ENCODE results near the gene OR56A3. TPM values are rescaled to one million over a fixed set of nuclear protein-coding genes. Genes with fewer than 3 reads are reported as not detected.

OR56A3 gene
- total and polyA plus RNA-seq, 2 donors (not counting 1 experiment from before 2014, with no cell fraction given) = not detected

DNA sequence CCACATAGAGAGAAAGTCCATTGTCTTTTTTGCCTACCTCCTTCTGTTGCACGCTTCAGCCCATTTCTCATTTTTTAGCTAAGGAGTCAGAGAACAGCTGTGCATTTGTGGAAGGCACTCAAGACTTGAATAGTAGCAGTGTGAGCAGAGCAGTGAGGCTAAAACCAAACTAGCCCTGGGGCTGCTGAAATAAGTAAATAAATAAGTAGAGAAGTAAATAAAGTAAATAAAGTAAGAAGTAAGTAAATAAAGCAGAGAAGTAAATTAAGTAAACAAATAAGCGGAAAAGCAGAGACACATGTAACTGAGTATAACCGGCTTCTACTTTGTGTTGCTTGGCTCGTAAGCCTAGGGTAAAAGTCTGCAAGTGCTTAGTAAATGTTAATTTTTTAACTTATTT, 47.2 kb downstream of the OR56A3 start:
- Histone ChIP-seq H3K4me2 (ENCODE audit: extremely low read depth, insufficient read depth, low read length) (no peak overlapping the region), H3K27me3 (ENCODE audit: control insufficient read depth, insufficient read depth, low read length) (no peaks in the 10 kb centered on the region), H3K27ac (ENCODE audit: insufficient read depth, low read length) (no peak overlapping the region), H4K20me1 (ENCODE audit: control insufficient read depth, extremely low read depth, insufficient read depth, low read length) (no peaks in the 10 kb centered on the region), H3K9me3 (ENCODE audit: control insufficient read depth, insufficient read depth, low read depth, low read length) (no peaks in the 10 kb centered on the region), H3K79me2 (ENCODE audit: control insufficient read depth, insufficient read depth, low read length) (no peaks in the 10 kb centered on the region), H3K36me3 (ENCODE audit: control insufficient read depth, insufficient read depth, low read length) (no peaks in the 10 kb centered on the region), H2AFZ (ENCODE audit: low read length) (no peak overlapping the region), H3K4me3 (replicated peaks in 1 of 4; ENCODE audit: control extremely low read depth in 1 of 4, insufficient read depth in 1 of 4, low read depth in 3 of 4, low read length in 4 of 4) (no peak overlapping the region), H3K9ac (ENCODE audit: insufficient read depth, low read length) (no peak overlapping the region), H3K4me1 (ENCODE audit: control insufficient read depth, extremely low read depth, insufficient read depth, low read length) (no peaks in the 10 kb centered on the region)
- DNase-seq (ENCODE audit: low read depth in 2 of 2) = no peak
- TF ChIP-seq, protein P1, sequence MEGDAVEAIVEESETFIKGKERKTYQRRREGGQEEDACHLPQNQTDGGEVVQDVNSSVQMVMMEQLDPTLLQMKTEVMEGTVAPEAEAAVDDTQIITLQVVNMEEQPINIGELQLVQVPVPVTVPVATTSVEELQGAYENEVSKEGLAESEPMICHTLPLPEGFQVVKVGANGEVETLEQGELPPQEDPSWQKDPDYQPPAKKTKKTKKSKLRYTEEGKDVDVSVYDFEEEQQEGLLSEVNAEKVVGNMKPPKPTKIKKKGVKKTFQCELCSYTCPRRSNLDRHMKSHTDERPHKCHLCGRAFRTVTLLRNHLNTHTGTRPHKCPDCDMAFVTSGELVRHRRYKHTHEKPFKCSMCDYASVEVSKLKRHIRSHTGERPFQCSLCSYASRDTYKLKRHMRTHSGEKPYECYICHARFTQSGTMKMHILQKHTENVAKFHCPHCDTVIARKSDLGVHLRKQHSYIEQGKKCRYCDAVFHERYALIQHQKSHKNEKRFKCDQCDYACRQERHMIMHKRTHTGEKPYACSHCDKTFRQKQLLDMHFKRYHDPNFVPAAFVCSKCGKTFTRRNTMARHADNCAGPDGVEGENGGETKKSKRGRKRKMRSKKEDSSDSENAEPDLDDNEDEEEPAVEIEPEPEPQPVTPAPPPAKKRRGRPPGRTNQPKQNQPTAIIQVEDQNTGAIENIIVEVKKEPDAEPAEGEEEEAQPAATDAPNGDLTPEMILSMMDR (conservative IDR thresholded peaks at IDR 0.05 in 1 of 2, IDR thresholded peaks at IDR 0.05 in 1 of 2; ENCODE audit: low read depth in 1 of 2, low read length in 2 of 2) = no peak
- TF ChIP-seq EZH2 (IDR thresholded peaks at IDR 0.05; ENCODE audit: low read length, missing control alignments) = no peak

DNA sequence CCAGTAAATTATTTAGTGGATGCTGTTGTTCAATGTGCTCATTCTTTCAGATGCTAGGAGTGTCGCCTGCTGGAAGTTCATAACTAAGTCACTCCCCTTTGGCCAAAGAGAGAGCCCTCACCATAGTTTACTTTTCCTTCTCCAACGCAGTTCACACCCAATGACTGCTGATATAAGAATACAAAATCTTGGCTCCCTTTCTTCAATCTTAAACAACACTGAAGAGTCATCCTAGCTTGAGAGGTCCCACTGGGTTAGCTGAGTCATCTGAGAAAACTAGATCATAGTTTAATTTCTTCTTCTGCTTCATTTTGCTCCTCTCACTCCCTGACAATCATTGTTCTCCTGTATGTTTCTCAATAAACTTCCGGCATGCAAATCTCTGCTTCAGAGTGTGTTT, 50.1 kb downstream of the OR56A3 start:
- H3K36me3 ChIP-seq (ENCODE audit: control insufficient read depth, insufficient read depth, low read length) = no peaks in the 10 kb centered on the region
- no peaks in the 10 kb centered on the region for H3K79me2 ChIP-seq (ENCODE audit: control insufficient read depth, insufficient read depth, low read length)
- no peaks in the 10 kb centered on the region for H3K9me3 ChIP-seq (ENCODE audit: control insufficient read depth, insufficient read depth, low read depth, low read length)
- no peaks in the 10 kb centered on the region for H3K4me1 ChIP-seq (ENCODE audit: control insufficient read depth, extremely low read depth, insufficient read depth, low read length)
- no peaks in the 10 kb centered on the region for H3K27me3 ChIP-seq (ENCODE audit: control insufficient read depth, insufficient read depth, low read length)
- no peak overlapping the region for H3K27ac ChIP-seq (ENCODE audit: insufficient read depth, low read length)
- no peak overlapping the region for H3K9ac ChIP-seq (ENCODE audit: insufficient read depth, low read length)
- TF ChIP-seq EZH2 (IDR thresholded peaks at IDR 0.05; ENCODE audit: low read length, missing control alignments) = no peak
- TF ChIP-seq, protein P1 (conservative IDR thresholded peaks at IDR 0.05 in 1 of 2, IDR thresholded peaks at IDR 0.05 in 1 of 2; ENCODE audit: low read depth in 1 of 2, low read length in 2 of 2) = no peak
- no peak overlapping the region for H3K4me3 ChIP-seq (replicated peaks in 1 of 4; ENCODE audit: control extremely low read depth in 1 of 4, insufficient read depth in 1 of 4, low read depth in 3 of 4, low read length in 4 of 4)
- H3K4me2 ChIP-seq (ENCODE audit: extremely low read depth, insufficient read depth, low read length) = no peak overlapping the region
- H2AFZ ChIP-seq (ENCODE audit: low read length) = no peak overlapping the region
- H4K20me1 ChIP-seq (ENCODE audit: control insufficient read depth, extremely low read depth, insufficient read depth, low read length) = no peaks in the 10 kb centered on the region
- DNase-seq (ENCODE audit: low read depth in 2 of 2) = no peak

DNA sequence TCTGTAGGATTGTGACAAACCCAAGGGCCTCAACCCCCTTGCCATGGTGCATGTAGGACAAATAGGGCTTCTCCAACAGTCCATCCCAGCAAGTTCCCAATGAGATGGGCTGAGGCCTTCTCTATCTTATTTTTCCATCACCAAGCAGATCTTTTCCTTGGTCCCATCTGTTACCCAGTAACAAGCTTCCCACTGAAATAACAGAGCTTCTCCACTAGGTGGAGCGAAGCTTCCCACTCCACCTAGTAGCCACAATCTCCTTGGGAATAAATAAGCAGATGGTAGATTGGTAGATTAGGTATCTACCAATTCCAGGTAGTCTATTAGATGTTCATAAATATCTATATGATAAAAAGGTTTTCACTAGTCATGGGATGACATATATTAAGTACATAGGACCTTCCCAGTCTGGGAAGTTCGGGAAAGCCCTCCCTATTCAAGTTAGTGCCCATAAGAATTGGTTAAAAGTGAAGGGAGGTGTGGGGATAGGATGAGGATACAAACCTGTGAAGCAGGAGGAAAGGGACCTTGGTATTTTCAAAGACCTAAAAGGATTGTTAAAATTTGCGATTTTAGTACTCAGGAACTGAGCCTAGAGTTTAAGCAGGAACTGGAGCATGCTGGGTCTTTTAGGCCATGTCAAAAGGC, 50.7 kb downstream of the OR56A3 start:
- no peaks in the 10 kb centered on the region for H4K20me1 ChIP-seq (ENCODE audit: control insufficient read depth, extremely low read depth, insufficient read depth, low read length)
- H3K9me3 ChIP-seq (ENCODE audit: control insufficient read depth, insufficient read depth, low read depth, low read length) = no peaks in the 10 kb centered on the region
- H3K4me3 ChIP-seq (replicated peaks in 1 of 4; ENCODE audit: control extremely low read depth in 1 of 4, insufficient read depth in 1 of 4, low read depth in 3 of 4, low read length in 4 of 4) = no peak overlapping the region
- no peaks in the 10 kb centered on the region for H3K79me2 ChIP-seq (ENCODE audit: control insufficient read depth, insufficient read depth, low read length)
- no peak overlapping the region for H3K9ac ChIP-seq (ENCODE audit: insufficient read depth, low read length)
- no peaks in the 10 kb centered on the region for H3K4me1 ChIP-seq (ENCODE audit: control insufficient read depth, extremely low read depth, insufficient read depth, low read length)
- DNase-seq (ENCODE audit: low read depth in 2 of 2) = peak; percentile 0 to 4
- no peaks in the 10 kb centered on the region for H3K27me3 ChIP-seq (ENCODE audit: control insufficient read depth, insufficient read depth, low read length)
- H3K4me2 ChIP-seq (ENCODE audit: extremely low read depth, insufficient read depth, low read length) = no peak overlapping the region
- no peak overlapping the region for H2AFZ ChIP-seq (ENCODE audit: low read length)
- TF ChIP-seq, protein P1 (conservative IDR thresholded peaks at IDR 0.05 in 1 of 2, IDR thresholded peaks at IDR 0.05 in 1 of 2; ENCODE audit: low read depth in 1 of 2, low read length in 2 of 2) = peak; percentile 38 to 47
- TF ChIP-seq EZH2 (IDR thresholded peaks at IDR 0.05; ENCODE audit: low read length, missing control alignments) = no peak
- no peak overlapping the region for H3K27ac ChIP-seq (ENCODE audit: insufficient read depth, low read length)
- no peaks in the 10 kb centered on the region for H3K36me3 ChIP-seq (ENCODE audit: control insufficient read depth, insufficient read depth, low read length)

All from fibroblast of lung (primary cell).